ENCODE results near the gene PREPL.

DNA sequence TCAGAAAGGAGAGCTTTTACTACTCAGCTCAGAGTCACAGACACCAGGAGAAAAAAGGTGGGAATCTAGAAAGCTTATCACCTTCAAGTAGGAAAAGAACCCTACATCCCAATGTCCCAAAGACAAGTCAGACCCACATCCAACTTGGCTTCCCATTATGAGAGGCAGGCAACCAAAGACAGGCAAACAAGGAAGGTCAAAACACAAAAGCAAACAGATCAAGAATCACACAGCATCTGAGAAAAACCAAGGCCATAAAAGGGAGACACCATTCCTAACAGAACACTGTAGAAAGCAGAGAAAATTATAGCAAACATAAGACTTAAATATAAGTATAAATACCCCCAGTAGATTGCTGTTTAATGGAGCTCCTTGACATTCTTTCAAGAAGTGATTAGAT, 45.3 kb downstream of the PREPL start:
- TF ChIP-seq, protein P1, sequence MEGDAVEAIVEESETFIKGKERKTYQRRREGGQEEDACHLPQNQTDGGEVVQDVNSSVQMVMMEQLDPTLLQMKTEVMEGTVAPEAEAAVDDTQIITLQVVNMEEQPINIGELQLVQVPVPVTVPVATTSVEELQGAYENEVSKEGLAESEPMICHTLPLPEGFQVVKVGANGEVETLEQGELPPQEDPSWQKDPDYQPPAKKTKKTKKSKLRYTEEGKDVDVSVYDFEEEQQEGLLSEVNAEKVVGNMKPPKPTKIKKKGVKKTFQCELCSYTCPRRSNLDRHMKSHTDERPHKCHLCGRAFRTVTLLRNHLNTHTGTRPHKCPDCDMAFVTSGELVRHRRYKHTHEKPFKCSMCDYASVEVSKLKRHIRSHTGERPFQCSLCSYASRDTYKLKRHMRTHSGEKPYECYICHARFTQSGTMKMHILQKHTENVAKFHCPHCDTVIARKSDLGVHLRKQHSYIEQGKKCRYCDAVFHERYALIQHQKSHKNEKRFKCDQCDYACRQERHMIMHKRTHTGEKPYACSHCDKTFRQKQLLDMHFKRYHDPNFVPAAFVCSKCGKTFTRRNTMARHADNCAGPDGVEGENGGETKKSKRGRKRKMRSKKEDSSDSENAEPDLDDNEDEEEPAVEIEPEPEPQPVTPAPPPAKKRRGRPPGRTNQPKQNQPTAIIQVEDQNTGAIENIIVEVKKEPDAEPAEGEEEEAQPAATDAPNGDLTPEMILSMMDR (IDR thresholded peaks at IDR 0.05): no peak
- no peak for TF ChIP-seq POLR2A (IDR thresholded peaks at IDR 0.05)
